HG02885 (cell line): ENCODE measurements around the gene ERVH48-1.
"Not testable (repeated sequence)": the region's sequence is repeated elsewhere in the genome, so short reads cannot be mapped to it uniquely, and the experiment has no call there.

Experiments used
- ATAC-seq: cut with Tn5 transposase; IDR thresholded peaks from one replicate; pipeline ENCODE4 v1.9.1; 2021; ENCODE audit warnings: mild to moderate bottlenecking; ENCODE audit not compliant: unreplicated experiment, poor library complexity

The ERVH48-1 gene

DNA sequence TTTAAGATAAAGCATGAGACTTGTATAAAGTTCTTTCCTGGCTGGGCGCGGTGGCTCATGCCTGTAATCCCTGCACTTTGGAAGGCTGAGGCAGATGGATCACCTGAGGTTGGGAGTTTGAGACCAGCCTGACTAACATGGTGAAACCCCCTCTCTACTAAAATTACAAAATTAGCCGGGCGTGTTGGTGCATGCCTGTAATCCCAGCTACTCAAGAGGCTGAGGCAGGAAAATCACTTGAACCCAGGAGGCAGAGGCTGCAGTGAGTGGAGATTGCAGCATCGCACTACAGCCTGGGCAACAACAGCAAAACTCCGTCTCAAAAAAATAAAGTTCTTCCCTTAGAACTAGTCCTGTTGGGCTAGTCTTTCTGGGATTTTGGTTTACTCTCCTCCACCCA, 13.5 kb downstream of the ERVH48-1 start:
- ATAC-seq: not testable (repeated sequence)

DNA sequence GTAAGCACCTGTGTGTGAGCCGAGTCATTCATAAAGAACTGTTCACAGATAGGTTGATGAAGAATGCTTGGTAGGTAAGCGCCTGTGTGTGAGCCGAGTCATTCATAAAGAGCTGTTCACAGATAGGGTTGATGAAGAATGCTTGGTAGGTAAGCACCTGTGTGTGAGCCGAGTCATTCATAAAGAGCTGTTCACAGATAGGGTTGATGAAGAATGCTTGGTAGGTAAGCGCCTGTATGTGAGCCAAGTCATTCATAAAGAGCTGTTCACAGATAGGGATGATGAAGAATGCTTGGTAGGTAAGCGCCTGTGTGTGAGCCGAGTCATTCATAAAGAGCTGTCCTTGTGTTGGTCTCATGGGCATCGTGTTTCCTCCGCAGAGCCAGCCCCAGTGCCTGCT, 16.9 kb downstream of the ERVH48-1 start:
- ATAC-seq: not testable (repeated sequence)

DNA sequence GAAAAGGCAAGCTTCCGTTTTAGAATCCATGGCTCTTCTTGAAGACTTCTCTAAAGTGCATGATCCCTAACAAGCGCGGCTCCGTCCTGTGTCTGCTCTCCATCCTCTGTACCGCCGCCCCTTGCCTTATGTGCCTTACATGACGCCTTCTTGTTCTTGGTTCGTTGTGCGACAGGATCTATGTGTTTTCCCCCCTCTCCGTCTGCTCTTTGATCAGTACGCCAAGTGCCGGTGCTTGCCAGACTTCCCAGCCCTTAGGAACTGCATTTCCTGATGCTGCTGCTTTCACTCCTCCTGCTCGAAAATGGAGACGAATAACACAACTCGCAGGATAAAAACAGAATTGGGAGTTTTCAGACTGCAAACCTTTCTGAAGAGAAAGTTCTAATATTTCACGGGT, 19.2 kb downstream of the ERVH48-1 start:
- ATAC-seq: no peak

DNA sequence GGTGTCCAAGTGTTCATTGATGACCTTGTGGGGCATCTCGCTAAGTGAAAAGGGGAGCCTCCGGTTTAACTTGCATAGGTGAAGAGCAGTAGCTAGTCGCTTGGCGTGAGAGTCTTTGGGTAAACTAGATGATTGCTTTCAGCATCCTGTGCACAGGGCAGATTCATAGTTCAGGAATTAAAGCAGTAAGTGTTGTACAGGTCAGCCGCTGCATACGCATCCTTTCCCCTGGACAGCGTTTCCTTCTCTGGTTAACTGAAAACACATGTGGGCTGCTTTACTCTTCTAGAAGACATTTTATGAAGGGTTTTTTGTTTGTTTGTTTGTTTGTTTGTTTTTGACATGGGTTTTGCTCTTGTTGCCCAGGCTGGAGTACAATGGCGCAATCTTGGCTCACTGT, 20.2 kb downstream of the ERVH48-1 start:
- no peak for ATAC-seq

DNA sequence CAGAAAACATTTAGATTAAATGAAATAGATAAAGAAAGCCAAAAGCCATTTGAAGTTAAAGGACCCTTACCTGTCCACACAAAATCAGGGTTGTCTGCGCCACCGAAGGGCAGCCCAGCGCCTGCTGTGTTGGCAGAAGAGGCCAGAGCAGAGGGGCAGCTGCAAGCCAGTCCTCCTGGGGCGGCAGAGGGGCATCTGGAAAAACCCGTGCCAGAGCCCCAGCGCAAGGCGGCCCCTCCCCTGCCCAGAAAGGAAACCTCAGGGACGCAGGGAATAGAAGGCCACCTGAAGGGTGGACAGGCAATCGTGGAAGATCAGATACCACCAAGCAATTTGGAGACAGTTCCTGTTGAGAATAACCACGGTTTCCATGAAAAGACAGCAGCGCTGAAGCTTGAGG, 21.6 kb downstream of the ERVH48-1 start:
- ATAC-seq: no peak

DNA sequence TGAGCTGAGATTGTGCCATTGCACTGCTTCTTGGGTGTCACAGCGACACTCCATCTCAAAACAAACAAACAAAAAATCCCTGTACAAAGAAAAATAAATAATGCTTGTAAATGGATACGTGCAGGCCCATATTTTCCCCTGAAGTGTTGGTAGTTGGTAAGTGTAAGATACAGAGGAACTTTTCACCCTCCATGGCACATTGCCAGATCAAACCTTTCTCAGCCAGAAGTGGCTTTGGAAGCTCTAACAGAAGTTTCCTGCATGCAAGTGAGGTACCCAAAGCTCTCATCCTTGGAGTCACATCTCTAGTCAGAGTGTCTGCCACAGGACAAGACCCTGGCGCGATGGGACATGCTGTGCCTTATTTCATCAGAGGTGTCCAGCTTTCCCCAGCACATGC, 25.0 kb downstream of the ERVH48-1 start:
- ATAC-seq: no peak

DNA sequence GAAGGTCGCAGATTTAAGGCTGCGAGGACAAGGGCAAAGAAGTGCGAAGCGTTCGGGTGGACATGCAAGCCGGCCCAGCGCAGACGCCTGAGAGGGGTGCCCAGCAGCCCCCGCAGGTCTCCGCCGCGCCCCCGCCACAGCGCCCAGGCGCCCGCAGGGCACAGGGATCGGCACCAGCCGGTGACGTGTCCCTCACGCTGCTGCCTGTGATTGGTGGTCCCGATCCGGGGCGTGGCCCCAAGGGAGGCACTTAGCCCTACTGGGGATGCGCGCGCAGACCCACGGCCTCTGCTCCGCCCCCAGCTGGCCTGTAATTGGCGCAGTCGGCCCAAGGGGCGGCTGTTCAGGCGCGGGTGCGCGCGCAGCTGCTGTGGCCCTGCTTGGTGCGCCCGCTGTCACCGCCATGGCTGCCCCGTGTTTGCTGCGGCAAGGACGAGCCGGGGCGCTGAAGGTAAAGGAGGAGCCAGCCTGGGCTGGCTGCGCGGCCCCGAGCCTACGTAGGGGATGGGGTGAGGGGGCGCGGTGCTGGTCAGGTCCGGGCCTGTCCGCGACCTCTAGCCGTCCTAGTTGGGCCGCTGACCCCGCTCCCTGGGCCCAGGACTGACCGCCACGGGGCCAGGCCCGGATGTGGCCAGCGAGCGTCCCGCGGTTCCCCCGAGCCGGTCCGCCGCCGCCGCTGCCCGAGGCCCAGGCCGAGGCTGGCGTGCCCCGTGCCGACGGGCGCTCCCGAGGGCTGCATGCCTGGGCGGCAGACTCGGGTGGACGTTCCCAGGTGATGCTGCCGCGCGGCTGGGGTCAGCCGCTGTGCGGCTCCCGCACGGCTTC, 32.3 kb downstream of the ERVH48-1 start, which contains the start of gene NDUFV3:
TSS of gene NDUFV3 (plus strand) at position 379 of the 825 bp plus-strand sequence. CDS start at position 404, 25 bp downstream.
- ATAC-seq: peak; percentile 92

DNA sequence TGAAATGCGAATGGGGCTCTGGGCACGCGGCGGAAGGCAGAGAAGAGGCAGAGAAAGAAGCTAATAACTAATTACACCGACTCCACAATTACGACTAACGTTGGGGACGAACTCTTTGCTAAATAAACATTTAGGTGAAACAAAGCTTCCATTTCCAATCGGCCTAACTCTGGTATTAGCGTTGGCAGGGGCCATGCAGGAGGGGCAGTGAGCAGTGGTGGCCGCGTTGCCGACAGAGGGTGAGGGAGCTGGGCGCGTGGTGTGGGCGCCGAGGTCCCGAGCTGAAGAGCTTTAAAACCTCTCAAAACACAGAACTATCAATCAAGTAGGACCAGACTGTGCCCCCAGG, 32.9 kb downstream of the ERVH48-1 start:
- no peak for ATAC-seq

DNA sequence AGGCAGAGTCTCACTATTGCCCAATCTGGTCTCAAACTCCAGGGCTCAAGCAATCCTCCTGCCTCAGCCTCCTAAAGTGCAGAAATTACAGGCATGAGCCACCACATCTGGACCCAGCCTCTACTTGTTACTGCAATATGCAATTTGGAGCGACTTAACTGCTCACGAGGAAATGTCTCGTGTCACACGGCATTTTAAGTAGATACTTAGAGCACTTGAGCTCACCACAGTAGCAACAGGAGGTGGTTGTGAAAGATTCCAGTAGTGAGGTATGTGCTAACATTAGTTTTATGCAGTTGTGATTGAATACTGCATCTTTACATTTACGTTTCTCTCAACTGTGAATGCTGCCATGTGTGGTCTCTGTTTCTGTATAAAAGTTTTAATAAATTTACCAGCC, 38.1 kb downstream of the ERVH48-1 start:
- ATAC-seq: no peak

DNA sequence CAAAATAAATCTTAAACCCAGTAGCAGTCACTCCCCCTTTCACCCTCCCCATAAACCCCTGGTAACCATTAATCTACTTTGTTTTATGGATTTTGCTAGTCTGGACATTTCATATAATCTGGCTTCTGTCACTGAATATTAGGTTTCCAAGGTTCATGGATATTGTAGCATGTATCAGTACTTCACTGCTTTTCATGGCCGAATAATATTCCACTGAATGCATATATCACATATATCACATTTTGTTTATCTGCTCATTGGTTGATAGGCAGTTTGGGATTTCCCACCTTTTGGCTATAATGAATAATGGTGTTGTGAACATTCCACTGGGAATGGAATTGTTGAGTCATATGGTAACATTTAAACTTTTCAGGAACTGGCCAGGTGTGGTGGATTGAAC, 41.5 kb downstream of the ERVH48-1 start:
- no peak for ATAC-seq

DNA sequence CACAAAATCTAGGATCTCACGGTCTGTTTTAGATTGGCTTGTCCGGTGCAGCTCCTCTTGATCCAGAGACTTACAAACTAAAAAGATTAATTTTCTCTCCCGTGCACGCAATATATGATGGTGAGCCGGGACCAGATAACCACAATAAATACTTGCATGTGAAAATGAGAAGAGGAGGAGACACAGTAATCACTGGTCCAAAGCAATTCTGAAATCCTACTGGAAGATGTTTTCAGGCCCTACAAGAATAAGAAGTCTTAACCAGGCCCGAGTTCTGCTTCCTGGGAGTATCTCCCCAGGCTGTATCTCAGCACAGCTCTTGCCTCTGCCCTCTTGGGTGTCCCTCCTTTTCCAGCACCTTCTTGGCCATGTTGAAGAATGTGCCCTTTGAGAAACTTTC, 45.1 kb downstream of the ERVH48-1 start:
- ATAC-seq: no peak

DNA sequence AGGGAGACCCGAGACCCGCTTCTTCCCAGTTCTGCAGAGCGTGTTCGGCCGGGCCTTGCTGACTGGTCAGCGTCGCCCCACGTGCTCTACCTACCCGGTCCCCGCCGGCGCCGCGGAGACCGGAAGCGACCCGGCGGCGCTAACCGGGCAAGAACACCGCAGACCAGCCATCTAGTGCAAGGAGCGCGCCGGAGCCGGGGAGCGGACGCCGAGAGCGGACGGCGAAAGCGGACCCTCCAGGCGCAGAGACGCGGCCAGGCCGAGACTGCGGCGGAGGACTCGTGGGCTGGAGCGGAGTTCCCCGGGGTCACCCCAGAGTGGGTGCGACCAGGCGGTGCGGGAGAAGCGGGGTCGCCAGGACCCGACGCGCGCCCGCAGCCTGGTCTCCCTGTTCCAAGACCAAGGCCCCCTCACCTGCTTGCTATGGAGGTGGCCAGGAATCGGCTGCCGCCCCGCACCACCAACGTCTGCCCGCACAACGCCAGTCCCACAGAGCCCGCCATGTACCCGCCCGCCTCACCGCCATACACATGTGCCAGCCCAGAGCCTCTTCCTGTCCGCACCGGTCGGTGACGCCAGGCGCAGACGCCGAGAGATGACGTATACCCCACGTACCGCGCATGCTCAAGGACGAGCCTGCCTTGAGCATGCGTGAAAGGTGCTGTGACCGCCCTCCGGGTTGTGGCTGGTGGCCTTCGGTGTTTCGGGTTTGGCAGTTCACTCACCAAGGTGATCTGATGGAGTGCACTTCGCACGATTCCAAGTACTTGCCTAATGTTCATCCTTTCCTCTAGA, 46.2 kb downstream of the ERVH48-1 start, which contains the start of gene WDR4:
TSS of gene WDR4 (minus strand) at position 547 of the 795 bp plus-strand sequence. CDS start at position 503, 44 bp downstream.
- peak; percentile 87 for ATAC-seq

DNA sequence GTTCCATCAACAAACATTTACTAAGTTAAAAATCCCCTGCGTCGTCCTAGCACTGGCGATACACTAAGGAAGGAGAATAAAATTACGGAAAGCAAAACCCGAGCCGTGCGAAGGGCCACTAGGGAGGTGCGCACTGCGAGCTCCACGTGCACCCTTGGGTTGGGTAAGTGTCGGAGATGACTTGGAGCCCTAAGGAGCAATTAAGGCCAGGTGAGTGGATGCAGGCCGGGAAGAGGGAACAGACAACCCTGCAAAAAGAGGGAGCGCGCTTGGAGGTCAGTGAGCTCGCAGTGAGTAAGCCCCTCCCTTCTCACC, 46.8 kb downstream of the ERVH48-1 start:
- ATAC-seq: no peak

DNA sequence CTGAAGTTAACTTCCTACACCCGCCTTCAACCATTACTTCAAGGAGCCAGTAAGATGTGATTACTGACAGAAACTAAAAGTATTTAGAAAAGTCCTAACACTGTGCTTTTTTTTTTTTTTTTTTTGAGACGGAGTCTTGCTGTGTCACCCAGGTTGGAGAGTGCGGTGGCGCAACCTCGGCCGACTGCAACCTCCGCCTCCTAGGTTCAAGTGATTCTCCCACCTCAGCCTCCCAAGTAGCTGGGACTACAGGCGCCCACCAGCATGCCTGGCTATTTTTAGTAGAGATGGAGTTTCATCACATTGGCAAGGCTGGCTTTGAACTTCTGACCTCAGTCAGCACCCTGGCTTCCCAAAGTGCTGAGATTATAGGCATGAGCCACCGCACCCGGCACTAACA, 49.6 kb downstream of the ERVH48-1 start:
- not testable (repeated sequence) for ATAC-seq

DNA sequence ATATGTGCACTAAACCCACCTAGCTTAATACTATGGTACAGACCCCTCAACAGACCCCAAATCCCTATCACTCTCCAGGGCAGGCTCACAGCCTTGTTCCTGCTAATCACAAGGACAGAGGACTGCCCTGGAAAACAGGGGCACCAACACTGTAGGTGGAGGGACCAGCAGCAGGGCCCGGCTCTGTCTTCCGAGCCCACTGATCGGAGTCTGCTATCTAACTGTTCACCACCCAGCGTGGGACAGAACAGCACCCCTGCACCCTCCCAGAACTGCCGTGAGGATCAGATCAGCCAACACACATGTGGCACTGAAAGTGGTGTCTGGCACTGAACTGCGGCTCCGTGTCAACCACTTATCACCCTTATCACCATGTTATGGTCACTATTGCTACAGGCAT, 52.3 kb downstream of the ERVH48-1 start:
- ATAC-seq: no peak

DNA sequence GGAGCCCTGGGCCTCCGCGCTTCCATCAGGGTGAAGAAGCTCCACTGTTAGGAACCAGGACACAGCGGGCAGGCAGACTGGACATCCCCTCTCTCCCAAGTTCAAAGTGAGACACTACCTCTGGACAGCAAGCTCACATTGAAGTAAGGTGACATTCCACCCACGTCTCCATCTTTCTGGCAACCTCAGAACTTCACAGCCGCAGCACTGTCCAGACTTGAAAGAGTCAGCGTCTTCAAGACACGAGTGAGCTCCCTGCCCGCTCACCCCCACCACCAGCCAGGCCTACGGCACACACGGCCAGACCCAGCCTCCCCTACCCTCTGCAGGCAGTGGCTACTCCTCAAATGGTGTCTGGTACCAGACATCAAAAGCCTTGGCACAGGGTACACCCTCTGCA, 57.2 kb downstream of the ERVH48-1 start:
- no peak for ATAC-seq
